Cardiac septum (tissue), 1 donor: ENCODE results near the gene FTSJ1. TPM values are rescaled to one million over a fixed set of nuclear protein-coding genes. Genes with fewer than 3 reads are reported as not detected.
A peak's percentile ranks its signal among the peaks of the same experiment; 100 is the strongest.
"Not testable (repeated sequence)": the region's sequence is repeated elsewhere in the genome, so short reads cannot be mapped to it uniquely, and the experiment has no call there.

Experiments
- DNase-seq: peaks from one replicate; pipeline ENCODE4 v3.0.0-alpha.2; 2020; ENCODE audit warnings: low spot score
- intact Hi-C: fragments of 100-400 bp; cut with DNase I; formaldehyde crosslinking; loops from one replicate; pipeline ENCODE4 v1.14.0; 2022
- total RNA-seq: library from RNA; stranded (reverse); fragmentation: NEBNext Ultra II Directional; extraction: Animal tissue kit (Norgen Biotek cat#: 25700); gene quantifications from one replicate; pipeline ENCODE4 v1.2.1, GENCODE V29; 2021
- donor health status: DM: no; HTN: no; CAD: no.

The FTSJ1 gene
- total RNA-seq, 1 donor from 2014 or later = 18.8 TPM

GRCh38 chrX:48515842-48516241, 39.8 kb downstream of the FTSJ1 start:
- intact Hi-C loops = no loop called here
- DNase-seq = no peak

GRCh38 chrX:48516285-48516684, 40.3 kb downstream of the FTSJ1 start:
- intact Hi-C loops = no loop called here
- no peak for DNase-seq

GRCh38 chrX:48516987-48517386, 41.0 kb downstream of the FTSJ1 start:
- intact Hi-C loops = no loop called here

GRCh38 chrX:48519481-48519880, 43.5 kb downstream of the FTSJ1 start:
- intact Hi-C loops, DNase-seq: not testable (repeated sequence)

More at GRCh38 chrX:48516987-48517386, 41.0 kb downstream of the FTSJ1 start:
- DNase-seq = no peak

- no peak for DNase-seq
- intact Hi-C loops = no loop called here
Observed at GRCh38 chrX:48520455-48520854, 44.5 kb downstream of the FTSJ1 start.

- intact Hi-C loops = no loop called here
- no peak for DNase-seq
Observed at GRCh38 chrX:48520976-48521352, 45.0 kb downstream of the FTSJ1 start.

GRCh38 chrX:48521353-48522243, 45.6 kb downstream of the FTSJ1 start, which contains the start of gene EBP:
TSS of gene EBP (plus strand) at chrX:48521808. CDS start at chrX:48523772, 1,964 bp downstream.
- DNase-seq = peak; percentile 93
- intact Hi-C loops = no loop called here

GRCh38 chrX:48522291-48522690, 46.3 kb downstream of the FTSJ1 start:
- intact Hi-C loops = no loop called here
- DNase-seq = no peak

- intact Hi-C loops = no loop called here
Observed at GRCh38 chrX:48523682-48524081, 47.7 kb downstream of the FTSJ1 start.

GRCh38 chrX:48525853-48526252, 49.9 kb downstream of the FTSJ1 start:
- intact Hi-C loops, DNase-seq: not testable (repeated sequence)

More at GRCh38 chrX:48523682-48524081, 47.7 kb downstream of the FTSJ1 start:
- DNase-seq = no peak

- intact Hi-C loops = no loop called here
Observed at GRCh38 chrX:48530736-48531135, 54.7 kb downstream of the FTSJ1 start.

GRCh38 chrX:48531358-48531959, 55.5 kb downstream of the FTSJ1 start:
- no peak for DNase-seq
- intact Hi-C loops = no loop called here

More at GRCh38 chrX:48530736-48531135, 54.7 kb downstream of the FTSJ1 start:
- no peak for DNase-seq

GRCh38 chrX:48532161-48532560, 56.2 kb downstream of the FTSJ1 start:
- intact Hi-C loops = no loop called here
- DNase-seq = no peak

GRCh38 chrX:48533165-48533564, 57.2 kb downstream of the FTSJ1 start:
- intact Hi-C loops = no loop called here
- no peak for DNase-seq

Other genes with a start within 250 kb of the FTSJ1 start
- not detected for gene SSX1, start 220.8 kb upstream of the FTSJ1 start, total RNA-seq
- not detected for gene SSX3, start 119.5 kb upstream of the FTSJ1 start, total RNA-seq
- not detected for gene SSX4, start 92.7 kb upstream of the FTSJ1 start, total RNA-seq
- not detected for gene SSX4B, start 64.2 kb upstream of the FTSJ1 start, total RNA-seq
- gene SLC38A5, start 5.9 kb upstream of the FTSJ1 start, total RNA-seq = 2.2 TPM
- gene PORCN, start 32.8 kb downstream of the FTSJ1 start, total RNA-seq = 12.9 TPM
- gene EBP, start 45.6 kb downstream of the FTSJ1 start, total RNA-seq = 38.6 TPM
- 16.5 TPM for gene TBC1D25, start 63.5 kb downstream of the FTSJ1 start, total RNA-seq
- gene RBM3, start 98.3 kb downstream of the FTSJ1 start, total RNA-seq = 96.9 TPM
- 170 TPM for gene WDR13, start 121.3 kb downstream of the FTSJ1 start, total RNA-seq
- gene WAS, start 207.6 kb downstream of the FTSJ1 start, total RNA-seq = 2.8 TPM
- 2.5 TPM for gene SUV39H1, start 220.5 kb downstream of the FTSJ1 start, total RNA-seq